BE2C (cell line): ENCODE data around the gene TNS2.

Experiments used
- DNase-seq: peaks from one replicate; pipeline ENCODE4 v3.0.0-alpha.2; 2020
- H3K27me3 ChIP-seq: fragments of 250-450 bp; sonication (Bioruptor Pico); 2 replicates; pipeline ENCODE4 v1.5.1; 2020; ENCODE audit warnings: mild to moderate bottlenecking
- H3K36me3 ChIP-seq: fragments of 250-450 bp; sonication (Bioruptor Pico); 2 replicates; pipeline ENCODE4 v1.5.1; 2020; ENCODE audit warnings: mild to moderate bottlenecking
- H3K4me1 ChIP-seq: fragments of 250-450 bp; sonication (Bioruptor Pico); 2 replicates; pipeline ENCODE4 v1.5.1; 2020
- H3K4me3 ChIP-seq: 2 replicates; pipeline ENCODE4 v1.5.1; 2011; ENCODE audit warnings: low read depth, low read length
- H3K9me3 ChIP-seq: fragments of 250-450 bp; sonication (Bioruptor Pico); 2 replicates; pipeline ENCODE4 v1.5.1; 2020
- CTCF ChIP-seq: IDR thresholded peaks from 2 replicates; pipeline ENCODE4 v1.5.1; 2012; ENCODE audit warnings: mild to moderate bottlenecking, low read depth, low read length

The TNS2 gene

GRCh38 chr12:53046655-53047220 lies 3.1 kb upstream of the TNS2 start:
- Histone ChIP-seq H3K36me3 (peaks cover 10% of the 10 kb centered on the region; the same call in 1 of the 2 replicates), H3K27me3 (no peaks in the 10 kb centered on the region), H3K9me3 (no peaks in the 10 kb centered on the region), H3K4me1 (peaks cover 28% of the 10 kb centered on the region), H3K4me3 (peak overlapping the region; percentile 65)
- TF ChIP-seq CTCF: no peak
- DNase-seq: peak; percentile 72

- H3K9me3 ChIP-seq: no peaks in the 10 kb centered on the region
- peak overlapping the region; percentile 65 for H3K4me3 ChIP-seq
- TF ChIP-seq CTCF: no peak
- peaks cover 28% of the 10 kb centered on the region for H3K4me1 ChIP-seq
- no peaks in the 10 kb centered on the region for H3K27me3 ChIP-seq
- H3K36me3 ChIP-seq: peaks cover 10% of the 10 kb centered on the region; the same call in 1 of the 2 replicates
- DNase-seq: peak; percentile 79
These were observed 2.4 kb upstream of the TNS2 start for GRCh38 chr12:53047221-53048032.

- Histone ChIP-seq H3K4me1 (peaks cover 28% of the 10 kb centered on the region), H3K4me3 (peak overlapping the region; percentile 46; the same call in 1 of the 2 replicates), H3K27me3 (no peaks in the 10 kb centered on the region), H3K9me3 (no peaks in the 10 kb centered on the region), H3K36me3 (peaks cover 6% of the 10 kb centered on the region; the same call in 1 of the 2 replicates)
- TF ChIP-seq CTCF: peak; percentile 24; the same call in 1 of the 2 replicates
- DNase-seq: peak; percentile 49
These were observed 1.7 kb upstream of the TNS2 start for GRCh38 chr12:53048033-53048779.

- no peak for TF ChIP-seq CTCF
- peaks cover 35% of the 10 kb centered on the region for H3K4me1 ChIP-seq
- no peak overlapping the region for H3K4me3 ChIP-seq
- no peaks in the 10 kb centered on the region; the same call in 1 of the 2 replicates for H3K36me3 ChIP-seq
- H3K9me3 ChIP-seq: no peaks in the 10 kb centered on the region
- no peak for DNase-seq
- no peaks in the 10 kb centered on the region for H3K27me3 ChIP-seq
These were observed 974 bp upstream of the TNS2 start for GRCh38 chr12:53048780-53049401.

GRCh38 chr12:53050426-53051057 lies 677 bp downstream of the TNS2 start:
- no peak for TF ChIP-seq CTCF
- Histone ChIP-seq H3K27me3 (no peaks in the 10 kb centered on the region), H3K4me1 (peaks cover 35% of the 10 kb centered on the region), H3K9me3 (no peaks in the 10 kb centered on the region), H3K4me3 (peak overlapping the region; percentile 4; the same call in 1 of the 2 replicates), H3K36me3 (no peaks in the 10 kb centered on the region)
- no peak for DNase-seq
